Gastroesophageal sphincter (tissue), 3 donors: Measurements from ENCODE around the gene BPHL.

Experiments used
- CTCF ChIP-seq, 4 experiments: fragments of 200-600 bp in 2 of 4; fragments of 450-650 bp in 2 of 4; sonication (generic) in 1 of 4; IDR thresholded peaks; one replicate each; pipeline ENCODE4 v1.5.1; 2017 to 2019; ENCODE audit warnings: antibody characterized with exemption in 4 of 4, mild to moderate bottlenecking in 2 of 4, moderate library complexity in 2 of 4
- EP300 ChIP-seq: sonication (generic); formaldehyde crosslinking; IDR thresholded peaks from one replicate; pipeline ENCODE4 v1.6.1; 2017; ENCODE audit warnings: antibody characterized with exemption, mild to moderate bottlenecking
- POLR2A ChIP-seq, 2 donors: fragments of 450-650 bp; IDR thresholded peaks; one replicate each; pipeline ENCODE4 v1.6.1; 2017; ENCODE audit warnings: antibody characterized with exemption in 2 of 2, mild to moderate bottlenecking in 2 of 2, moderate library complexity in 1 of 2
- POLR2AphosphoS5 ChIP-seq: sonication (generic); formaldehyde crosslinking; IDR thresholded peaks from one replicate; pipeline ENCODE4 v1.6.1; 2017; ENCODE audit warnings: antibody characterized with exemption

GRCh38 chr6:3090013-3090412 is 28.5 kb upstream of the BPHL start:
- TF ChIP-seq CTCF (IDR thresholded peaks at IDR 0.05), result no peak
- TF ChIP-seq POLR2A (IDR thresholded peaks at IDR 0.05), result no peak
- no peak for TF ChIP-seq EP300
- TF ChIP-seq POLR2AphosphoS5, result no peak
